ENCODE results near the gene EDN3.
"Not testable (repeated sequence)": the region's sequence is repeated elsewhere in the genome, so short reads cannot be mapped to it uniquely, and the experiment has no call there.

The EDN3 gene

DNA sequence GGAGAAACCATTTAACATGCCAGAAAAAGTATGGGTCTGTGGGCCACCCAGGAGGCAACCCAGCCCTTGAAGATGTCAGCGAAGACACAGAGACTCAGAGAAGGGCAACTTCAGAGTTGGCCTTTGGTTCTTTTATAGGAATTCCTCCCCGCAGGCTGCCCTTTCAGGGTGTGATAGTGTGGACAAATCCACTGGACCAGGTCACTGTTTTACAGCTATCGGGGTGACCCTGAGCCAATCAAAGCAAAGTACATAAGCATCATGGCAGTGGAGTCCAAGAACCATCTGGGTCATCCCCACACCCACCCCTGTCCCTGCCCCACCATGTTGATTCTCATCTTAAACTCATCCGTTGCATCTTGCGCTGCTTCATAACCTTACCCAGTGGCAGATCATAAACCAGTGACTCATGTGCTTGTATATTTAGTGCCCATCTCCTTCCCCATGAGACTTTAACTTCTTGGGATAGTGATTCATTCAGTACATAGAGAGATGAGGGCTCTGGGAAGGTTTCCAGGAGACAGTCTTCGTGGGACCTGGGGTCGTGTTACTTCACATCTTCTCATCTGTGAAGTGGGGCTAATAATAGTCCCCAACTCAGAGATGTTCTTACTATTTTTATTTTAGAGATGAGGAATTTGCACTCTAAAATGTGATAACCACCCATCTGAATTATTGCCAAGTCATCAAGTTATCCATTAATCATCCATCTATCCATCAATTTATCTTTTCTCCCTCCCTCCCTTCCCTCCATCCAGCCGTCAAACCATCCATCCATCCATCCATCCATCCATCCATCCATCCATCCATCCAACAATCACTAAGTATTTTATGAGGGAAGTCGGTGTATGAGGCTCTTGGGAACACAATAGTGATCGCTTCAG is 51.0 kb downstream of the EDN3 start:
- TF ChIP-seq, protein P1, sequence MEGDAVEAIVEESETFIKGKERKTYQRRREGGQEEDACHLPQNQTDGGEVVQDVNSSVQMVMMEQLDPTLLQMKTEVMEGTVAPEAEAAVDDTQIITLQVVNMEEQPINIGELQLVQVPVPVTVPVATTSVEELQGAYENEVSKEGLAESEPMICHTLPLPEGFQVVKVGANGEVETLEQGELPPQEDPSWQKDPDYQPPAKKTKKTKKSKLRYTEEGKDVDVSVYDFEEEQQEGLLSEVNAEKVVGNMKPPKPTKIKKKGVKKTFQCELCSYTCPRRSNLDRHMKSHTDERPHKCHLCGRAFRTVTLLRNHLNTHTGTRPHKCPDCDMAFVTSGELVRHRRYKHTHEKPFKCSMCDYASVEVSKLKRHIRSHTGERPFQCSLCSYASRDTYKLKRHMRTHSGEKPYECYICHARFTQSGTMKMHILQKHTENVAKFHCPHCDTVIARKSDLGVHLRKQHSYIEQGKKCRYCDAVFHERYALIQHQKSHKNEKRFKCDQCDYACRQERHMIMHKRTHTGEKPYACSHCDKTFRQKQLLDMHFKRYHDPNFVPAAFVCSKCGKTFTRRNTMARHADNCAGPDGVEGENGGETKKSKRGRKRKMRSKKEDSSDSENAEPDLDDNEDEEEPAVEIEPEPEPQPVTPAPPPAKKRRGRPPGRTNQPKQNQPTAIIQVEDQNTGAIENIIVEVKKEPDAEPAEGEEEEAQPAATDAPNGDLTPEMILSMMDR (conservative IDR thresholded peaks at IDR 0.05): no peak
- no peak overlapping the region for H3K27ac ChIP-seq

DNA sequence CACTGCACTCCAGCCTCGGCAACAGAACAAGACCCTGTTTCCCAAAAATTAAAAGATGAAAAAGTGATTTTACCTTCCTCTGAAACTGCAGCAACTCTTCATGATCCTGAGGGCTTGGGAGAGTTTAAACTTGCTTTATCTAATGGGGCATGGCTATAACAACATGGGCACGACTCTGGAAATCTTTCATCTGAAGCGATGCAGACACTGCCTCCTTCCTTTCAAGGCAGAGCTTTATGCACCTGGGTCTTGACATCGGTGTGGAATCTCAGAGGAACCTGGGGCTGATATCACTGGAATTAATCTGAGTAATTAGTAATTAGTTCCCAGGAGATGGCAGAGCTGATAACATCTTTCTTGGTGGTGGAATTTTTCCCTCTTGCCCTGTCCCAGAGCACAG is 52.1 kb downstream of the EDN3 start:
- H3K27ac ChIP-seq: no peak overlapping the region
- TF ChIP-seq, protein P1 (conservative IDR thresholded peaks at IDR 0.05): no peak

DNA sequence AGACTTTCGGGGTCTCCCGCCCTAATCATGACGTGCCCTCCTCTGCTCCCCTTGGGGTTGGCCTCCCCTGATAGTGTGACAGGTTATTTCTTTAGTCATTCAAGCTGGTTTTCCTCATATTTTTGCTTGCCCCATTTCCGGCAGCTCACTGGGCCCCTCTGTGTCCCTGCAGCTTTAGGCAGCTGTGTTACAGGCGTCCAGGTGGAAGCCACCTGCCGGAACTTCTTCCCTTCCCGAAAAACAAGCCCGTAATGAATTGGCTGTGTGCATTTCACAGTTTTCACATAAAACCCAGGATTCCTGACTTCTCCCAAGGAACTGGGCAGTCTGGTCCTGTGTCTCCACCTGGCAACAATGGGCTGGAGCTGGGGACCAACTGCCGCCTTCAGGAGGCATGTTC is 52.6 kb downstream of the EDN3 start:
- TF ChIP-seq, protein P1 (conservative IDR thresholded peaks at IDR 0.05): no peak

DNA sequence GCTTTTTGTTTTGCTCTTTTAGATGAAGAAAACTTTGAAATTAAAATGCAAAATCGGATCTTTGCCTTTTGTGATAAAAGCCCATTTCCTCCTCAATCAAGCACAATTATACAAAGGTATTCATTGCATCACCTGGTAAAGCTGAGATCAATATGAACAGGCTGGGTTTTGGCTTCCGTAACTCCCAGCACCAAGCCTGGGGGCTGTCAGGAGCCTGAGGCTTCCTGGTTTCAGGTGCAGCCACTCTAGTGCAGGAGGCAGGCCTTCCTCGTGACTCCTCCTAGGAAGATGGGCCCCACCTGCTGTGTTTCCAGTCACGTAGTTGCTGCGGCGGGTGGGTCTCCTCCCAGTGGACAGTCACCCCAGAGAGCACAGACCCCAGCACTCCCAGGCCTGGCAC is 54.0 kb downstream of the EDN3 start:
- TF ChIP-seq, protein P1 (conservative IDR thresholded peaks at IDR 0.05): no peak
- no peak overlapping the region for H3K27ac ChIP-seq

More for the DNA sequence above, 52.6 kb downstream of the EDN3 start:
- no peak overlapping the region for H3K27ac ChIP-seq

DNA sequence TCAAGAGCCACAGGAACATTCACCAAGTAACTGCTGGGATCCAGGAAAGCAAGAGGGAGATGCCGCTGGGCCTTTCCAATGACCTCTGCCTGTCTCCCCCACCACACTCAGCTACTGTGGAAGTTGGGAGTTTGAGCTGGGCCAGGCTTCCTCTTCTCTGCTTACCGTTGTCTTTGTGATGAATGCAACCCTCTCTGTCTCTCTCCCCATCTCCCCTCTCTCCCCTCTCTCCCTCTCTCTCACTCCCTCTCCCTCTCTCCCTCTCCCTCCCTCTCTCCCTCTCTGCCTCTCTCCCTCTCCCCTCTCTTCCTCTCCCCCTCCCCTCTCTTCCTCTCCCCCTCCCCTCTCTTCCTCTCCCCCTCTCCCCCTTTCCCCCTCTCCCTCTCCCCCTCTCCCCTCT is 54.8 kb downstream of the EDN3 start:
- no peak overlapping the region for H3K27ac ChIP-seq
- TF ChIP-seq, protein P1 (conservative IDR thresholded peaks at IDR 0.05): no peak

DNA sequence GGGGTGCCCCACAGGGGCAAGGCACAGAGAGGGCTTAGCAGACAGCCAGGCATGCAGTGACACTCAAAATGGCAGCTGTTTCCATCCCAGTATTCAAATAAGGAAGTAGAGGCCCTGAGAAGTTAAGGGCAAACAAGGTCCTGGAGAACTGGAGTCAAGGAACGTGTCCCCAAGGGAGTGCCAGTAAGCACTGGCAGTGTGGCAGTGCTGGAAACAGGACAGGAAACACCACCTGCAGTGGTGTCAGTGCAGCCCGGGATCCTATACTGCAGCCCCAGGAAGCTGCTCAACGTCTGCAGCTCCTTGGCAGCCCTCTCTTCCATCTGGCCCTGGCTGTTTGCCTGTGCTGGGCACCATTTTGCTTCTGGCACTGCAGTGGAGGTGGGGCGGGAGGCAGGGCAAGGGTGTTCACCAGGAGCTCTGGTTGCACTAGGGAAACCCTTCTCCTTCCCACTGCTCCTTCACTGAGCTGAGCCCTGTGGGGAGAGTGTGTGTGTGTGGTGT is 56.3 kb downstream of the EDN3 start:
- no peak overlapping the region for H3K27ac ChIP-seq
- TF ChIP-seq, protein P1 (conservative IDR thresholded peaks at IDR 0.05): no peak

DNA sequence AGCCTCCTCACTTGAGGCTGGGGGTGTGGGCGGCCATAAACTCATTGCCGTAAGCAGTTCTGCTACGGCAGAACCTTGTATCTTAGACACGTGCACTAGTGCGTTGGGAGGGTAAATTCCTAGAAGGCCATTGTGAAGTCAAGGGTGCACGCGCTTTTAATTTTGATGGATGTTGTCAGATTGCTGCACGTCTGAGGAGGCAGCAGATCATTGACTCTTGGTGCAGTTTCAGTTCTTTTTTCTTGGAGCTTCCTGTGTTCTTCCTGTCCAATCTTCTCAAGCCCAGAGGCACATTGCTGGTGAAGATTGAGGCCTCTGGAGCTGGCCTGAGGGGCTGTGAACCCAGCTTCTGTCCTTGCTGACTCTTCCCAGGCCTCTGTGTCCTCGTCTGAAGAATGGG is 58.4 kb downstream of the EDN3 start:
- H3K27ac ChIP-seq: not testable (repeated sequence)
